ENCODE results near the gene SHISA5.
"Not testable (repeated sequence)": the region's sequence is repeated elsewhere in the genome, so short reads cannot be mapped to it uniquely, and the experiment has no call there.

SHISA5 gene

GRCh38 chr3:48504051-48504946, at the start of gene SHISA5:
TSS of gene SHISA5 (minus strand) at chr3:48504174. CDS start at chr3:48504094, 80 bp downstream.
- peak; percentile 93 for DNase-seq (ENCODE audit: low read depth, low spot score)

- no peak for DNase-seq (ENCODE audit: low read depth, low spot score)
Measured at GRCh38 chr3:48553361-48553760, 49.4 kb upstream of the SHISA5 start.

- no peak for DNase-seq (ENCODE audit: low read depth, low spot score)
Measured at GRCh38 chr3:48552111-48552951, 48.4 kb upstream of the SHISA5 start.

GRCh38 chr3:48551651-48552050, 47.7 kb upstream of the SHISA5 start:
- DNase-seq (ENCODE audit: low read depth, low spot score) = not testable (repeated sequence)

GRCh38 chr3:48548729-48549705, 45.0 kb upstream of the SHISA5 start:
- DNase-seq (ENCODE audit: low read depth, low spot score) = peak; percentile 92

GRCh38 chr3:48548126-48548525, 44.2 kb upstream of the SHISA5 start:
- DNase-seq (ENCODE audit: low read depth, low spot score) = no peak

- DNase-seq (ENCODE audit: low read depth, low spot score) = no peak
Measured at GRCh38 chr3:48546203-48546829, 42.3 kb upstream of the SHISA5 start.

GRCh38 chr3:48544141-48544540, 40.2 kb upstream of the SHISA5 start:
- no peak for DNase-seq (ENCODE audit: low read depth, low spot score)

GRCh38 chr3:48543271-48543866, 39.4 kb upstream of the SHISA5 start:
- DNase-seq (ENCODE audit: low read depth, low spot score) = no peak

GRCh38 chr3:48538451-48538850, 34.5 kb upstream of the SHISA5 start:
- DNase-seq (ENCODE audit: low read depth, low spot score) = no peak

GRCh38 chr3:48536785-48537184, 32.8 kb upstream of the SHISA5 start:
- DNase-seq (ENCODE audit: low read depth, low spot score) = no peak

GRCh38 chr3:48536116-48536515, 32.1 kb upstream of the SHISA5 start:
- DNase-seq (ENCODE audit: low read depth, low spot score) = no peak

GRCh38 chr3:48535578-48535977, 31.6 kb upstream of the SHISA5 start:
- DNase-seq (ENCODE audit: low read depth, low spot score) = no peak

GRCh38 chr3:48532977-48533337, 29.0 kb upstream of the SHISA5 start:
- DNase-seq (ENCODE audit: low read depth, low spot score) = no peak

GRCh38 chr3:48532271-48532976, 28.4 kb upstream of the SHISA5 start:
- DNase-seq (ENCODE audit: low read depth, low spot score) = no peak

GRCh38 chr3:48530701-48531100, 26.7 kb upstream of the SHISA5 start:
- DNase-seq (ENCODE audit: low read depth, low spot score) = not testable (repeated sequence)

- no peak for DNase-seq (ENCODE audit: low read depth, low spot score)
Measured at GRCh38 chr3:48528754-48529153, 24.8 kb upstream of the SHISA5 start.

- DNase-seq (ENCODE audit: low read depth, low spot score) = no peak
Measured at GRCh38 chr3:48528048-48528447, 24.1 kb upstream of the SHISA5 start.

GRCh38 chr3:48524970-48525369, 21.0 kb upstream of the SHISA5 start:
- no peak for DNase-seq (ENCODE audit: low read depth, low spot score)

- DNase-seq (ENCODE audit: low read depth, low spot score) = no peak
Measured at GRCh38 chr3:48521635-48522034, 17.7 kb upstream of the SHISA5 start.
